ENCODE data around the gene CDH12. TPM values are rescaled to one million over a fixed set of nuclear protein-coding genes. Genes with fewer than 3 reads are reported as not detected.

The CDH12 gene
- total RNA-seq, 1 experiment from 2014 or later = not detected

DNA sequence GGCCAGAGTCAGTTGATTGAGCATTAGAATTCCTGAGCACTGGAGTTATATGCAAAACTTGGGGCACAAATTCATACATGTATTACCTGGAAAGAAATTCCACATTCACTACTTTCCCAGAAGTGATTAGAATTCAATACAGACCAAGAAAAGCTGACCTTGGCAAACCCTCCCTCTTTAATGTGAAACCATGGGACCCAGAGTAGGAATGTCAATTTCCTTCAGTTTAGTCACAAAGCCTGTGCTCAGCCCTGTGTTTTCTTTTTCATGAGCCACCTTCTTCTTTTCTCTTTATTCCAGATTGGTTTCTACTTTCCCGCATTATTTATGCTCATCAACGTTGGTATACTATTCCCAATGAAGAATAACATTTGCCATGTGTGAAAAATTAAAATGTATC, 420.2 kb downstream of the CDH12 start:
- no peak overlapping the region for H2BK12ac ChIP-seq (ENCODE audit: insufficient read length, low read depth, low read length)
- H3K56ac ChIP-seq (ENCODE audit: insufficient read length, low read depth, low read length) = no peak overlapping the region
- H3K4ac ChIP-seq (ENCODE audit: low read depth, low read length) = no peak overlapping the region
- no peak overlapping the region for H4K8ac ChIP-seq (replicated peaks; ENCODE audit: insufficient read length, low read depth, low read length)
- no peak overlapping the region for H2AK5ac ChIP-seq (ENCODE audit: insufficient read length, low read length)
- no peak overlapping the region for H2BK120ac ChIP-seq (ENCODE audit: low read depth, low read length, poor library complexity, severe bottlenecking)
- no peaks in the 10 kb centered on the region for H3K36me3 Mint-ChIP-seq (ENCODE audit: insufficient read depth in 1 of 3, low read depth in 3 of 3)
- H3T11ph ChIP-seq (ENCODE audit: low read length) = no peak overlapping the region
- no peak overlapping the region for H3K4me2 ChIP-seq (ENCODE audit: insufficient read depth, insufficient read length, low read length)
- no peak overlapping the region for H4K5ac ChIP-seq (ENCODE audit: insufficient read length, low read depth, low read length)
- TF ChIP-seq CTCF (conservative IDR thresholded peaks at IDR 0.05) = no peak
- no peaks in the 10 kb centered on the region for H3K4me1 Mint-ChIP-seq
- WGBS (ENCODE audit: extremely low coverage, insufficient read length, low lambda C conversion rate) = no CpG with 5 or more reads among the region's 2 CpGs
- no peaks in the 10 kb centered on the region; a peak in 1 of 5 replicates for H3K9me3 Mint-ChIP-seq
- no peak overlapping the region for H2BK15ac ChIP-seq (ENCODE audit: low read depth, low read length)
- no peak overlapping the region for H2AFZ ChIP-seq (ENCODE audit: low read length)
- H3K23me2 ChIP-seq (ENCODE audit: insufficient read length, low read depth, low read length, poor library complexity, severe bottlenecking) = no peaks in the 10 kb centered on the region
- H4K20me1 ChIP-seq (ENCODE audit: control insufficient read depth, insufficient read depth, insufficient read length) = no peaks in the 10 kb centered on the region
- H3K27ac Mint-ChIP-seq = no peak overlapping the region
- no peak overlapping the region for H3K27ac ChIP-seq (ENCODE audit: insufficient read length, low read depth, low read length)
- H3K27me3 ChIP-seq (ENCODE audit: insufficient read depth, low read length) = no peaks in the 10 kb centered on the region
- no peak overlapping the region for H3K14ac ChIP-seq (ENCODE audit: insufficient read depth, low read length)
- no peak overlapping the region for H2BK5ac ChIP-seq (ENCODE audit: insufficient read length, low read length)
- no peak overlapping the region for H3K9ac ChIP-seq (ENCODE audit: extremely low read depth, insufficient read length, low read length)
- H4K91ac ChIP-seq (ENCODE audit: insufficient read length, low read depth, low read length) = no peak overlapping the region
- DNase-seq = no peak
- no peak overlapping the region for H3K4me3 Mint-ChIP-seq
- no peaks in the 10 kb centered on the region for H3K79me2 ChIP-seq (ENCODE audit: insufficient read depth, low read length)
- H3K27me3 Mint-ChIP-seq (ENCODE audit: low read depth) = no peaks in the 10 kb centered on the region
- H3K23ac ChIP-seq (ENCODE audit: insufficient read length, low read depth, low read length) = no peak overlapping the region
- no peak overlapping the region for H2BK20ac ChIP-seq (ENCODE audit: low read depth, low read length, poor library complexity, severe bottlenecking)
- no peak overlapping the region for H3K18ac ChIP-seq (ENCODE audit: insufficient read length, low read depth, low read length)
- H3K79me1 ChIP-seq (ENCODE audit: insufficient read depth, low read depth, low read length, poor library complexity, severe bottlenecking) = no peaks in the 10 kb centered on the region
- no peaks in the 10 kb centered on the region for H3K9me3 ChIP-seq (ENCODE audit: control insufficient read depth, low read depth, low read length)
- H3K4me1 ChIP-seq (ENCODE audit: insufficient read depth, low read length) = no peaks in the 10 kb centered on the region
